ENCODE results near the gene ARID1B.

ARID1B gene

GRCh38 chr6:157091243-157091642, 314.1 kb downstream of the ARID1B start:
- TF ChIP-seq SIN3A (IDR thresholded peaks at IDR 0.05; ENCODE audit: borderline replicate concordance, insufficient read depth, low read length) = no peak
- TF ChIP-seq FOXP2 (optimal IDR thresholded peaks at IDR 0.05; ENCODE audit: borderline replicate concordance, extremely low read depth, extremely low read length, insufficient read depth) = no peak
- TF ChIP-seq TAF1 (IDR thresholded peaks at IDR 0.05; ENCODE audit: borderline replicate concordance, insufficient read depth, low read length) = no peak
- no peak for TF ChIP-seq REST (IDR thresholded peaks at IDR 0.05; ENCODE audit: insufficient read depth in 1 of 2, low read depth in 2 of 2, low read length in 2 of 2)
- no peak for TF ChIP-seq POLR2AphosphoS5 (IDR thresholded peaks at IDR 0.05; ENCODE audit: low read depth, low read length)

- no peak for TF ChIP-seq SIN3A (IDR thresholded peaks at IDR 0.05; ENCODE audit: borderline replicate concordance, insufficient read depth, low read length)
- no peak for TF ChIP-seq REST (IDR thresholded peaks at IDR 0.05; ENCODE audit: insufficient read depth in 1 of 2, low read depth in 2 of 2, low read length in 2 of 2)
- no peak for TF ChIP-seq POLR2AphosphoS5 (IDR thresholded peaks at IDR 0.05; ENCODE audit: low read depth, low read length)
- no peak for TF ChIP-seq TAF1 (IDR thresholded peaks at IDR 0.05; ENCODE audit: borderline replicate concordance, insufficient read depth, low read length)
- no peak for TF ChIP-seq FOXP2 (optimal IDR thresholded peaks at IDR 0.05; ENCODE audit: borderline replicate concordance, extremely low read depth, extremely low read length, insufficient read depth)
These were observed 314.8 kb downstream of the ARID1B start for GRCh38 chr6:157091856-157092460.

GRCh38 chr6:157092736-157093135, 315.6 kb downstream of the ARID1B start:
- TF ChIP-seq REST (IDR thresholded peaks at IDR 0.05; ENCODE audit: insufficient read depth in 1 of 2, low read depth in 2 of 2, low read length in 2 of 2) (no peak), SIN3A (IDR thresholded peaks at IDR 0.05; ENCODE audit: borderline replicate concordance, insufficient read depth, low read length) (peak; percentile 65; the same call in 1 of the 2 replicates), TAF1 (IDR thresholded peaks at IDR 0.05; ENCODE audit: borderline replicate concordance, insufficient read depth, low read length) (no peak)

- no peak for TF ChIP-seq FOXP2 (optimal IDR thresholded peaks at IDR 0.05; ENCODE audit: borderline replicate concordance, extremely low read depth, extremely low read length, insufficient read depth)
- no peak for TF ChIP-seq REST (IDR thresholded peaks at IDR 0.05; ENCODE audit: insufficient read depth in 1 of 2, low read depth in 2 of 2, low read length in 2 of 2)
- no peak for TF ChIP-seq POLR2AphosphoS5 (IDR thresholded peaks at IDR 0.05; ENCODE audit: low read depth, low read length)
- TF ChIP-seq TAF1 (IDR thresholded peaks at IDR 0.05; ENCODE audit: borderline replicate concordance, insufficient read depth, low read length) = no peak
- no peak for TF ChIP-seq SIN3A (IDR thresholded peaks at IDR 0.05; ENCODE audit: borderline replicate concordance, insufficient read depth, low read length)
These were observed 316.4 kb downstream of the ARID1B start for GRCh38 chr6:157093536-157093935.

GRCh38 chr6:157094038-157094437, 316.9 kb downstream of the ARID1B start:
- TF ChIP-seq TAF1 (IDR thresholded peaks at IDR 0.05; ENCODE audit: borderline replicate concordance, insufficient read depth, low read length) = no peak
- no peak for TF ChIP-seq POLR2AphosphoS5 (IDR thresholded peaks at IDR 0.05; ENCODE audit: low read depth, low read length)
- TF ChIP-seq FOXP2 (optimal IDR thresholded peaks at IDR 0.05; ENCODE audit: borderline replicate concordance, extremely low read depth, extremely low read length, insufficient read depth) = no peak
- TF ChIP-seq REST (IDR thresholded peaks at IDR 0.05; ENCODE audit: insufficient read depth in 1 of 2, low read depth in 2 of 2, low read length in 2 of 2) = no peak
- no peak for TF ChIP-seq SIN3A (IDR thresholded peaks at IDR 0.05; ENCODE audit: borderline replicate concordance, insufficient read depth, low read length)
